GM12878 (cell line): Measurements from ENCODE around the gene CTIF. TPM values are rescaled to one million over a fixed set of nuclear protein-coding genes. Genes with fewer than 3 reads are reported as not detected.

Experiments used
- ATAC-seq: fragments of 200-7000 bp; cut with Tn5 transposase; 3 replicates; pipeline ENCODE4 v1.9.1; 2020; ENCODE audit warnings: mild to moderate bottlenecking, moderate library complexity
- BruUV-seq: library from RNA; stranded (reverse); fragments of 400-500 nt; replicated peaks from 2 replicates; lab custom pipeline; 2021; lab: Mats Ljungman, UMichigan
- CTCF ChIA-PET: fragments of 300-600 bp; sonication (Branson Sonifier 250); formaldehyde crosslinking; extraction: SDS; loops from one replicate; lab custom pipeline; 2021; ENCODE audit warnings: inconsistent platforms; lab: Yijun Ruan, JAX
- POLR2A ChIA-PET: fragments of 350-600 bp; formaldehyde crosslinking; extraction: SDS; loops from one replicate; lab custom pipeline; 2021; ENCODE audit warnings: inconsistent platforms; lab: Charles Lee
- RAD21 ChIA-PET: fragments of 300-600 bp; sonication (Branson Sonifier 250); formaldehyde crosslinking; loops from one replicate; lab custom pipeline; 2023; ENCODE audit warnings: antibody characterized with exemption; ENCODE audit not compliant: unreplicated experiment; lab: Charles Lee
- SMC1A ChIA-PET: fragments of 300-600 bp; sonication (Branson Sonifier 250); formaldehyde crosslinking; loops from one replicate; lab custom pipeline; 2023; ENCODE audit not compliant: unreplicated experiment, uncharacterized antibody; lab: Charles Lee
- DNase-seq: peaks from one replicate; pipeline ENCODE4 v3.0.0-alpha.2; 2011; ENCODE audit warnings: low read depth, low spot score
- FAIRE-seq: peaks from 3 replicates; lab custom pipeline; 2011; peaks lifted over from hg19 to GRCh38; lab: Jason Lieb, UNC
- H2AFZ ChIP-seq: 2 replicates; pipeline ENCODE4 v1.6.0; 2011; ENCODE audit warnings: low read depth, low read length, control low read depth; ENCODE audit not compliant: control insufficient read depth
- H3K27ac ChIP-seq: 2 replicates; pipeline ENCODE4 v1.5.1; 2011; ENCODE audit warnings: control low read depth; ENCODE audit not compliant: control insufficient read depth, insufficient read depth
- H3K27me3 ChIP-seq, 2 experiments: replicated peaks in 1 of 2; 2 replicates each; pipeline versions ENCODE4 v1.6.0 to v1.6.1; 2011; ENCODE audit warnings: low read length in 1 of 2; ENCODE audit not compliant: control insufficient read depth in 2 of 2, insufficient read depth in 2 of 2
- H3K36me3 ChIP-seq, 2 experiments: 2 replicates each; pipeline ENCODE4 v1.5.1; 2011; ENCODE audit warnings: low read length in 1 of 2; ENCODE audit not compliant: control insufficient read depth in 2 of 2, insufficient read depth in 2 of 2
- H3K4me1 ChIP-seq: 2 replicates; pipeline ENCODE4 v1.6.1; 2011; ENCODE audit warnings: mild to moderate bottlenecking, low read length, moderate library complexity, mixed read lengths; ENCODE audit not compliant: control insufficient read depth, insufficient read depth
- H3K4me2 ChIP-seq: 2 replicates; pipeline ENCODE4 v1.6.0; 2011; ENCODE audit warnings: control low read depth; ENCODE audit not compliant: control insufficient read depth, insufficient read depth
- H3K4me3 ChIP-seq: fragments of 200-600 bp; sonication (generic); 2 replicates; pipeline ENCODE4 v1.5.1; 2016
- H3K79me2 ChIP-seq: 2 replicates; pipeline ENCODE4 v1.6.0; 2011; ENCODE audit warnings: low read length; ENCODE audit not compliant: control insufficient read depth, insufficient read depth
- H3K9ac ChIP-seq: 2 replicates; pipeline ENCODE4 v1.8.0; 2011; ENCODE audit warnings: low read length, control low read depth, mixed read lengths; ENCODE audit not compliant: control insufficient read depth, insufficient read depth
- H3K9me3 ChIP-seq: replicated peaks from 3 replicates; pipeline ENCODE4 v1.5.1; 2011; ENCODE audit warnings: mild to moderate bottlenecking, low read length; ENCODE audit not compliant: control insufficient read depth, insufficient read depth
- H4K20me1 ChIP-seq: 2 replicates; pipeline ENCODE4 v1.6.0; 2011; ENCODE audit not compliant: control insufficient read depth, insufficient read depth
- CBX3 ChIP-seq: fragments of 200-600 bp; sonication (generic); IDR thresholded peaks from 2 replicates; pipeline ENCODE4 v1.6.1; 2016; ENCODE audit warnings: low read depth, borderline replicate concordance
- DPF2 ChIP-seq: fragments of 450-650 bp; IDR thresholded peaks from 2 replicates; pipeline ENCODE4 v1.6.1; 2017; ENCODE audit warnings: mild to moderate bottlenecking
- ELK1 ChIP-seq: IDR thresholded peaks from 2 replicates; pipeline ENCODE4 v1.6.1; 2012; ENCODE audit warnings: low read depth, low read length, improper control_type of control experiment
- EP300 ChIP-seq, 2 experiments: fragments of 150-350 bp in 1 of 2; IDR thresholded peaks; 2 replicates each; pipeline ENCODE4 v1.6.1; 2011 to 2012; ENCODE audit warnings: low read depth in 2 of 2, low read length in 2 of 2, borderline replicate concordance in 1 of 2, improper control_type of control experiment in 1 of 2, inconsistent platforms in 1 of 2; ENCODE audit not compliant: control insufficient read depth in 1 of 2
- PAX5 ChIP-seq: IDR thresholded peaks from 2 replicates; pipeline ENCODE4 v1.6.1; 2011; ENCODE audit warnings: low read depth, low read length, borderline replicate concordance
- SP1 ChIP-seq: IDR thresholded peaks from one replicate; pipeline ENCODE4 v1.6.1; 2011; ENCODE audit warnings: low read depth, low read length
- ZZZ3 ChIP-seq: IDR thresholded peaks from 2 replicates; pipeline ENCODE4 v1.6.1; 2011; ENCODE audit warnings: low read depth; ENCODE audit not compliant: control insufficient read depth, insufficient read length
- WGBS: methylation state at CpG from one replicate; pipeline ENCODE4 v1.1.6; 2016; ENCODE audit warnings: low lambda C conversion rate; ENCODE audit not compliant: insufficient replicate concordance, insufficient coverage; ENCODE audit errors: missing lambda C conversion rate; 5-methylcytosine and 5-hydroxymethylcytosine counted together
- in situ Hi-C: fragments of 300-500 bp; cut with MboI; formaldehyde crosslinking; loops from 9 replicates; pipeline ENCODE4 v1.14.3; 2018; ENCODE audit warnings: mixed read lengths
- intact Hi-C: fragments of 100-400 bp; cut with micrococcal nuclease; formaldehyde crosslinking; loops from one replicate; pipeline ENCODE4 v1.14.2; 2022; ENCODE audit not compliant: unreplicated experiment
- polyA plus RNA-seq, 11 experiments: library from polyadenylated mRNA; depleted of rRNA in 4 of 11; unstranded in 6 of 11; stranded (reverse) in 5 of 11; fragments of >200 nt; fragmentation: Nextera tagmentation in 4 of 11; fragmentation: Illumina TruSeq in 1 of 11; extraction: Ambion mirVana in 4 of 11; extraction: Trizol in 1 of 11; gene quantifications; 1 replicate in 1 of 11; 2 replicates in 10 of 11; pipeline versions ENCODE4 v1.2.1 to v1.2.3, GENCODE V29; 2011 to 2016; ENCODE audit warnings: inconsistent platforms in 2 of 11, missing spikeins in 2 of 11, low read depth in 1 of 11
- total RNA-seq, 4 experiments: library from RNA; depleted of rRNA in 3 of 4; stranded (reverse); fragments of >200 nt in 3 of 4; fragmentation: Illumina TruSeq in 1 of 4; extraction: Trizol in 1 of 4; gene quantifications; 2 replicates each; pipeline versions ENCODE4 v1.2.1 to v1.2.3, GENCODE V29; 2013 to 2021
- TF ChIP-seq, protein P1 (sequence below): fragments of 450-650 bp; formaldehyde crosslinking; IDR thresholded peaks from 2 replicates; pipeline ENCODE4 v1.5.0; 2022; ENCODE audit warnings: mild to moderate bottlenecking, missing genetic modification characterization
- TF ChIP-seq, protein P2 (sequence below): fragments of 450-650 bp; IDR thresholded peaks from 2 replicates; pipeline ENCODE4 v1.6.1; 2017; ENCODE audit warnings: low read depth, mild to moderate bottlenecking, moderate library complexity

CTIF gene
- total and polyA plus RNA-seq, 10 of the 15 experiments (the other 5 are each of a cell fraction or from before 2014, with no cell fraction given), result 0.06 to 11.6 (median 2.5) TPM

DNA sequence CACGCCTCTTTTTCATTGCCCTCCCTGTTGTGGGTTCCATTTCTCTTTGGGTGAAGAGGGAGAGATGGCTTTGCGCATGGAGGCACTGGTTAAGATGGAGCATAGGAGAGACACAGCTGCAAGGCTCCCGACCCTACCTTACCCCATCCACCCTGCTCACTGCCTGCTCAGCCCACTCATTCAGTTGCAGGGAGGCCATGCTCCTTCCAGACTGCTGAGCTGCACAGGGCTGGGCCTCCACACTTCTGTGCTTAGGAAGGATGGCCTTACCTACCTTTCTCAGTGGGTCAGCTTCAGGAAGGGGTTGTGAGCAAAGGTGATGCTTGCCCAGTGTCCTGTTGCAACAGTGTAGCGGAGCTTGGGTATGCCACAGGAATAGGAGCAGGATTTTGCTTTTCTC is 127.8 kb downstream of the CTIF start:
- SMC1A ChIA-PET, result no interaction called here

More for the DNA sequence above, 127.8 kb downstream of the CTIF start:
- H3K79me2 ChIP-seq, result no peaks in the 10 kb centered on the region
- TF ChIP-seq ZZZ3 (no peak), SP1 (no peak), EP300 (IDR thresholded peaks at IDR 0.05; ENCODE audit: borderline replicate concordance in 1 of 2, control insufficient read depth in 1 of 2, low read depth in 2 of 2, low read length in 2 of 2) (no peak), PAX5 (no peak), ELK1 (no peak), DPF2 (no peak), CBX3 (no peak)
- TF ChIP-seq, protein P1, sequence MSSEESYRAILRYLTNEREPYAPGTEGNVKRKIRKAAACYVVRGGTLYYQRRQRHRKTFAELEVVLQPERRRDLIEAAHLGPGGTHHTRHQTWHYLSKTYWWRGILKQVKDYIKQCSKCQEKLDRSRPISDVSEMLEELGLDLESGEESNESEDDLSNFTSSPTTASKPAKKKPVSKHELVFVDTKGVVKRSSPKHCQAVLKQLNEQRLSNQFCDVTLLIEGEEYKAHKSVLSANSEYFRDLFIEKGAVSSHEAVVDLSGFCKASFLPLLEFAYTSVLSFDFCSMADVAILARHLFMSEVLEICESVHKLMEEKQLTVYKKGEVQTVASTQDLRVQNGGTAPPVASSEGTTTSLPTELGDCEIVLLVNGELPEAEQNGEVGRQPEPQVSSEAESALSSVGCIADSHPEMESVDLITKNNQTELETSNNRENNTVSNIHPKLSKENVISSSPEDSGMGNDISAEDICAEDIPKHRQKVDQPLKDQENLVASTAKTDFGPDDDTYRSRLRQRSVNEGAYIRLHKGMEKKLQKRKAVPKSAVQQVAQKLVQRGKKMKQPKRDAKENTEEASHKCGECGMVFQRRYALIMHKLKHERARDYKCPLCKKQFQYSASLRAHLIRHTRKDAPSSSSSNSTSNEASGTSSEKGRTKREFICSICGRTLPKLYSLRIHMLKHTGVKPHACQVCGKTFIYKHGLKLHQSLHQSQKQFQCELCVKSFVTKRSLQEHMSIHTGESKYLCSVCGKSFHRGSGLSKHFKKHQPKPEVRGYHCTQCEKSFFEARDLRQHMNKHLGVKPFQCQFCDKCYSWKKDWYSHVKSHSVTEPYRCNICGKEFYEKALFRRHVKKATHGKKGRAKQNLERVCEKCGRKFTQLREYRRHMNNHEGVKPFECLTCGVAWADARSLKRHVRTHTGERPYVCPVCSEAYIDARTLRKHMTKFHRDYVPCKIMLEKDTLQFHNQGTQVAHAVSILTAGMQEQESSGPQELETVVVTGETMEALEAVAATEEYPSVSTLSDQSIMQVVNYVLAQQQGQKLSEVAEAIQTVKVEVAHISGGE, result no peak
- TF ChIP-seq, protein P2, sequence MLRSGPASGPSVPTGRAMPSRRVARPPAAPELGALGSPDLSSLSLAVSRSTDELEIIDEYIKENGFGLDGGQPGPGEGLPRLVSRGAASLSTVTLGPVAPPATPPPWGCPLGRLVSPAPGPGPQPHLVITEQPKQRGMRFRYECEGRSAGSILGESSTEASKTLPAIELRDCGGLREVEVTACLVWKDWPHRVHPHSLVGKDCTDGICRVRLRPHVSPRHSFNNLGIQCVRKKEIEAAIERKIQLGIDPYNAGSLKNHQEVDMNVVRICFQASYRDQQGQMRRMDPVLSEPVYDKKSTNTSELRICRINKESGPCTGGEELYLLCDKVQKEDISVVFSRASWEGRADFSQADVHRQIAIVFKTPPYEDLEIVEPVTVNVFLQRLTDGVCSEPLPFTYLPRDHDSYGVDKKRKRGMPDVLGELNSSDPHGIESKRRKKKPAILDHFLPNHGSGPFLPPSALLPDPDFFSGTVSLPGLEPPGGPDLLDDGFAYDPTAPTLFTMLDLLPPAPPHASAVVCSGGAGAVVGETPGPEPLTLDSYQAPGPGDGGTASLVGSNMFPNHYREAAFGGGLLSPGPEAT, result no peak
- no peaks in the 10 kb centered on the region for H4K20me1 ChIP-seq
- no peak overlapping the region for H3K9ac ChIP-seq
- in situ Hi-C loops (no loop called here), intact Hi-C loops (no loop called here)
- ChIA-PET CTCF (interaction anchor here (0.8 to 1.6 kb wide), 3 partner anchors 109 to 221 kb away, joined by 3 to 6 read pairs (median 3); no protein-coding TSS in a partner anchor), RAD21 (no interaction called here), POLR2A (no interaction called here)
- FAIRE-seq, result no peak
- H3K27me3 ChIP-seq, result no peaks in the 10 kb centered on the region; a peak in 1 of 4 replicates
- WGBS, result 96% methylated on average over 4 of the region's 4 CpGs
- H3K4me2 ChIP-seq, result no peak overlapping the region
- no TSS peak for BruUV-seq
- H3K36me3 ChIP-seq, result no peaks in the 10 kb centered on the region; a peak in 1 of 4 replicates
- H3K4me1 ChIP-seq, result no peaks in the 10 kb centered on the region
- H2AFZ ChIP-seq, result no peak overlapping the region
- H3K9me3 ChIP-seq, result no peaks in the 10 kb centered on the region; the same call in 2 of the 3 replicates
- ATAC-seq, result no peak
- H3K4me3 ChIP-seq, result no peak overlapping the region
- no peak overlapping the region for H3K27ac ChIP-seq
- no peak for DNase-seq
